ENCODE results near the gene ZBTB38.

GRCh38 chr3:141386126-141386488 lies 17.8 kb downstream of the ZBTB38 start:
- TF ChIP-seq CTCF (IDR thresholded peaks at IDR 0.05; ENCODE audit: poor library complexity, severe bottlenecking) = no peak
- no peak for TF ChIP-seq SMC3 (conservative IDR thresholded peaks at IDR 0.05; ENCODE audit: poor library complexity)
- TF ChIP-seq REST (IDR thresholded peaks at IDR 0.05; ENCODE audit: borderline replicate concordance) = no peak

Measured in neural cell (in vitro differentiated cells).